H1 (cell line): ENCODE data around the gene USB1. TPM values are rescaled to one million over a fixed set of nuclear protein-coding genes. Genes with fewer than 3 reads are reported as not detected.

ENCODE experiments used
- CTCF ChIA-PET: fragments of 300-600 bp; sonication (Branson Sonifier 250); formaldehyde crosslinking; loops from one replicate; lab custom pipeline; 2021; ENCODE audit not compliant: partially characterized antibody; lab: Charles Lee
- POLR2A ChIA-PET: fragments of 300-600 bp; sonication (Branson Sonifier 250); formaldehyde crosslinking; loops from one replicate; lab custom pipeline; 2021; ENCODE audit warnings: inconsistent platforms; ENCODE audit not compliant: partially characterized antibody; lab: Charles Lee
- DNase-seq, 2 experiments: peaks; one replicate each; pipeline versions ENCODE4 v3.0.0 to v3.0.0-alpha.2; 2010 to 2022; ENCODE audit warnings: low spot score in 2 of 2, low read depth in 1 of 2, mixed read lengths in 1 of 2
- FAIRE-seq: peaks from 2 replicates; lab custom pipeline; 2011; peaks lifted over from hg19 to GRCh38; lab: Jason Lieb, UNC
- H2AFZ ChIP-seq: 2 replicates; pipeline ENCODE4 v1.8.1; 2012; ENCODE audit warnings: low read length, inconsistent platforms
- H2AK5ac ChIP-seq: 2 replicates; pipeline ENCODE4 v1.6.1; 2013; ENCODE audit warnings: low read depth, low read length
- H2BK120ac ChIP-seq: replicated peaks from 2 replicates; pipeline ENCODE3; 2013; ENCODE audit warnings: low read depth, low read length, inconsistent platforms
- H2BK12ac ChIP-seq: 2 replicates; pipeline ENCODE4 v1.6.1; 2013; ENCODE audit warnings: low read depth, low read length
- H2BK15ac ChIP-seq: 2 replicates; pipeline ENCODE4 v1.6.1; 2013; ENCODE audit warnings: low read length
- H2BK20ac ChIP-seq: 2 replicates; pipeline ENCODE4 v1.6.1; 2013; ENCODE audit warnings: low read length
- H2BK5ac ChIP-seq: 2 replicates; pipeline ENCODE4 v1.6.1; 2013; ENCODE audit warnings: low read depth, low read length
- H3K14ac ChIP-seq: 2 replicates; pipeline ENCODE4 v1.6.1; 2013; ENCODE audit warnings: inconsistent platforms; ENCODE audit not compliant: insufficient read length
- H3K18ac ChIP-seq: 2 replicates; pipeline ENCODE4 v1.6.1; 2013; ENCODE audit warnings: low read length; ENCODE audit errors: extremely low read depth
- H3K23ac ChIP-seq: 2 replicates; pipeline ENCODE4 v1.6.1; 2013; ENCODE audit warnings: inconsistent platforms; ENCODE audit not compliant: insufficient read length
- H3K23me2 ChIP-seq: 2 replicates; pipeline ENCODE4 v1.6.1; 2013; ENCODE audit warnings: low read depth, low read length
- H3K27ac ChIP-seq: 2 replicates; pipeline ENCODE4 v1.6.1; 2011; ENCODE audit warnings: low read depth, low read length, inconsistent platforms
- H3K27me3 ChIP-seq, 4 experiments: replicated peaks in 1 of 4; 1 replicate in 1 of 4; 2 replicates in 3 of 4; pipeline versions ENCODE4 v1.6.1 to v1.8.1; 2011 to 2013; ENCODE audit warnings: low read length in 3 of 4, mild to moderate bottlenecking in 3 of 4, inconsistent platforms in 2 of 4, mixed read lengths in 2 of 4, moderate library complexity in 1 of 4; ENCODE audit not compliant: control insufficient read depth in 3 of 4, insufficient read depth in 3 of 4; ENCODE audit errors: extremely low read depth in 1 of 4
- H3K36me3 ChIP-seq, 4 experiments: 2 replicates each; pipeline versions ENCODE4 v1.6.1 to v1.8.1; 2011 to 2013; ENCODE audit warnings: mild to moderate bottlenecking in 4 of 4, low read length in 3 of 4, moderate library complexity in 2 of 4, control low read depth in 1 of 4, inconsistent platforms in 1 of 4; ENCODE audit not compliant: insufficient read depth in 4 of 4, control insufficient read depth in 2 of 4
- H3K4ac ChIP-seq: replicated peaks from 2 replicates; pipeline ENCODE3; 2013; ENCODE audit warnings: low read length, low read depth, mixed read lengths, inconsistent platforms; ENCODE audit not compliant: insufficient read length
- H3K4me1 ChIP-seq, 4 experiments: replicated peaks in 1 of 4; 1 replicate in 1 of 4; 2 replicates in 3 of 4; pipeline versions ENCODE4 v1.6.1 to v1.8.1; 2011 to 2013; ENCODE audit warnings: low read length in 3 of 4, inconsistent platforms in 2 of 4, mixed read lengths in 1 of 4; ENCODE audit not compliant: insufficient read depth in 4 of 4, control insufficient read depth in 3 of 4
- H3K4me2 ChIP-seq, 2 experiments: 2 replicates each; pipeline versions ENCODE4 v1.6.1 to v1.8.1; 2011 to 2013; ENCODE audit warnings: low read depth in 2 of 2, low read length in 2 of 2, control low read depth in 1 of 2, inconsistent platforms in 1 of 2, mild to moderate bottlenecking in 1 of 2; ENCODE audit not compliant: insufficient read depth in 1 of 2
- H3K4me3 ChIP-seq, 4 experiments: fragments of 200-600, 300-600 bp in 1 of 4; sonication (generic), shearing (Covaris generic), sonication (Bioruptor Twin) in 1 of 4; 2 replicates each; pipeline versions ENCODE4 v1.5.1 to v1.8.1; 2011 to 2016; ENCODE audit warnings: low read length in 4 of 4, low read depth in 3 of 4, control low read depth in 2 of 4, inconsistent platforms in 2 of 4, mild to moderate bottlenecking in 2 of 4, mixed read lengths in 1 of 4, moderate library complexity in 1 of 4; ENCODE audit not compliant: insufficient read depth in 2 of 4; ENCODE audit errors: extremely low read depth in 1 of 4
- H3K56ac ChIP-seq: replicated peaks from 2 replicates; pipeline ENCODE3; 2013; ENCODE audit warnings: low read depth, mild to moderate bottlenecking, mixed read lengths, low read length, inconsistent platforms; ENCODE audit not compliant: insufficient read length
- H3K79me1 ChIP-seq: 2 replicates; pipeline ENCODE4 v1.6.1; 2013; ENCODE audit warnings: low read depth, low read length, control low read depth
- H3K79me2 ChIP-seq, 2 experiments: 2 replicates each; pipeline versions ENCODE4 v1.6.1 to v1.8.1; 2012 to 2013; ENCODE audit warnings: low read length in 2 of 2, mild to moderate bottlenecking in 2 of 2, inconsistent platforms in 1 of 2; ENCODE audit not compliant: insufficient read depth in 2 of 2, control insufficient read depth in 1 of 2
- H3K9ac ChIP-seq, 4 experiments: replicated peaks in 1 of 4; 1 replicate in 1 of 4; 2 replicates in 3 of 4; pipeline versions ENCODE4 v1.6.1 to v1.8.1; 2011 to 2013; ENCODE audit warnings: low read depth in 3 of 4, low read length in 3 of 4, control low read depth in 2 of 4, mild to moderate bottlenecking in 2 of 4, moderate library complexity in 2 of 4, inconsistent platforms in 1 of 4; ENCODE audit errors: extremely low read depth in 1 of 4
- H3K9me3 ChIP-seq, 2 experiments: 2 replicates each; pipeline versions ENCODE4 v1.6.1 to v1.8.1; 2012 to 2013; ENCODE audit warnings: mild to moderate bottlenecking in 2 of 2, moderate library complexity in 2 of 2, control low read depth in 1 of 2, inconsistent platforms in 1 of 2, low read depth in 1 of 2, low read length in 1 of 2, mixed read lengths in 1 of 2; ENCODE audit not compliant: insufficient read depth in 2 of 2
- H4K20me1 ChIP-seq, 2 experiments: replicated peaks in 1 of 2; 2 replicates each; pipeline versions ENCODE3 to v1.8.1; 2011 to 2013; ENCODE audit warnings: inconsistent platforms in 2 of 2, low read length in 2 of 2, mild to moderate bottlenecking in 1 of 2; ENCODE audit not compliant: insufficient read depth in 2 of 2, control insufficient read depth in 1 of 2
- H4K5ac ChIP-seq: 2 replicates; pipeline ENCODE4 v1.6.1; 2013; ENCODE audit warnings: low read length, low read depth, mixed read lengths, inconsistent platforms; ENCODE audit not compliant: insufficient read length
- H4K8ac ChIP-seq: 2 replicates; pipeline ENCODE4 v1.8.0; 2013; ENCODE audit warnings: mild to moderate bottlenecking, moderate library complexity, low read length, inconsistent platforms; ENCODE audit not compliant: insufficient read depth; ENCODE audit errors: extremely low read depth
- H4K91ac ChIP-seq: replicated peaks from 2 replicates; pipeline ENCODE3; 2013; ENCODE audit warnings: low read length, mixed read lengths, inconsistent platforms; ENCODE audit not compliant: insufficient read length
- BRCA1 ChIP-seq: IDR thresholded peaks from 2 replicates; pipeline ENCODE4 v1.6.1; 2012; ENCODE audit warnings: low read depth, low read length, improper control_type of control experiment
- JUN ChIP-seq: IDR thresholded peaks from 2 replicates; pipeline ENCODE4 v1.6.1; 2011; ENCODE audit warnings: low read depth, mild to moderate bottlenecking, improper control_type of control experiment, low read length
- KDM4A ChIP-seq: IDR thresholded peaks from one replicate; pipeline ENCODE4 v1.7.1; 2012; ENCODE audit warnings: low read depth, mild to moderate bottlenecking, moderate library complexity, low read length, inconsistent platforms; ENCODE audit not compliant: severe bottlenecking
- MAX ChIP-seq: IDR thresholded peaks from 2 replicates; pipeline ENCODE4 v1.6.1; 2012; ENCODE audit warnings: inconsistent platforms
- NRF1 ChIP-seq: IDR thresholded peaks from 2 replicates; pipeline ENCODE4 v1.6.1; 2011; ENCODE audit warnings: mild to moderate bottlenecking, low read depth, low read length, improper control_type of control experiment
- POU5F1 ChIP-seq: IDR thresholded peaks from 2 replicates; pipeline ENCODE4 v1.6.1; 2011; ENCODE audit warnings: low read depth, mild to moderate bottlenecking, low read length, moderate library complexity
- RBBP5 ChIP-seq: IDR thresholded peaks from 2 replicates; pipeline ENCODE4 v1.7.1; 2012; ENCODE audit warnings: low read depth, mild to moderate bottlenecking, inconsistent platforms, low read length, moderate library complexity, borderline replicate concordance
- RXRA ChIP-seq: IDR thresholded peaks from 2 replicates; pipeline ENCODE4 v1.6.1; 2011; ENCODE audit warnings: low read depth, mild to moderate bottlenecking, low read length, moderate library complexity; ENCODE audit not compliant: insufficient read depth
- SUZ12 ChIP-seq: fragments of 200-600 bp; sonication (generic); IDR thresholded peaks from 2 replicates; pipeline ENCODE4 v1.6.1; 2012; ENCODE audit warnings: mild to moderate bottlenecking, inconsistent platforms, low read length, moderate library complexity, mixed read lengths
- TAF7 ChIP-seq: optimal IDR thresholded peaks from 2 replicates; pipeline ENCODE3; 2011; ENCODE audit warnings: low read depth, mild to moderate bottlenecking, inconsistent platforms, low read length, moderate library complexity, borderline replicate concordance
- WGBS, 2 experiments: shearing (Covaris generic) in 1 of 2; methylation state at CpG; one replicate each; pipeline versions ENCODE4 v1.1.6 to v1.1.7; 2013 to 2015; ENCODE audit warnings: low lambda C conversion rate in 2 of 2, mixed read lengths in 2 of 2, inconsistent platforms in 1 of 2, low coverage in 1 of 2, missing lambda C conversion rate in 1 of 2; ENCODE audit not compliant: insufficient replicate concordance in 2 of 2, insufficient coverage in 1 of 2, insufficient read length in 1 of 2; ENCODE audit errors: extremely low coverage in 1 of 2, missing lambda C conversion rate in 1 of 2; 5-methylcytosine and 5-hydroxymethylcytosine counted together
- polyA plus RNA-seq, 7 experiments: library from polyadenylated mRNA; depleted of rRNA in 3 of 7; stranded (reverse) in 5 of 7; unstranded in 2 of 7; fragments of >200 nt in 5 of 7; fragments of 200-250 nt in 2 of 7; gene quantifications; 1 replicate in 5 of 7; 2 replicates in 1 of 7; 4 replicates in 1 of 7; pipeline versions ENCODE4 v1.2.1 to v1.2.3, GENCODE V29; 2011 to 2013; ENCODE audit warnings: missing spikeins in 2 of 7, mixed read lengths in 2 of 7
- total RNA-seq: library from RNA; stranded (reverse); fragmentation: NEBNext Ultra II Directional; extraction: Animal tissue kit (Norgen Biotek cat#: 25700); gene quantifications from 2 replicates; pipeline ENCODE4 v1.2.1, GENCODE V29; 2021
- TF ChIP-seq, protein P1 (sequence below): IDR thresholded peaks from 2 replicates; pipeline ENCODE4 v1.6.1; 2011; ENCODE audit warnings: low read length, improper control_type of control experiment

The USB1 gene
- total and polyA plus RNA-seq, 2 of the 8 experiments (the other 6 are each of a cell fraction or from before 2014, with no cell fraction given): 65.4 to 75.9 TPM

DNA sequence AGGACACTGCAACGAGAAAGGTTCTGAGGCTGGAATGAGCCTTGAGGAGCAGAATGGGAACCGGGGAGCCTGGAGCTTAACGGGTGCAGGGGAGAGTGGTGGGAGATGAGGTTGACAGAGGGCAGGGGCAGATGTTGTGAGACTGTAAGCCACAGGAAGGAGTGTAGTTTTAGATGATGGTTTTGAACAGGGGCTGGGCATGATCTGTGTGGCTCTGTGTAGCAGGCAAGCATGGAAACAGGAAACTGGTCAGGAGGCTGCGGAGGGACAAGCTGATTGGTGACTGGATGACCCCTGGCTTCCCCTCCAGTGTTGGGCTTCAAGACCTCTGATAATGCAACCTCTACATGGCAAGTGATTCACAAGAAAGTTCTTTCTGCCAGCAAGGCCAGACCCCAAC lies 28.9 kb upstream of the USB1 start:
- H4K5ac ChIP-seq: no peak overlapping the region
- DNase-seq: no peak
- no peaks in the 10 kb centered on the region for H3K79me2 ChIP-seq
- no peak overlapping the region for H3K23ac ChIP-seq
- no peak overlapping the region for H4K91ac ChIP-seq
- H2BK20ac ChIP-seq: no peak overlapping the region
- H3K27ac ChIP-seq: no peak overlapping the region
- H3K14ac ChIP-seq: no peak overlapping the region
- no peak overlapping the region for H2BK12ac ChIP-seq
- no peak overlapping the region for H3K4me3 ChIP-seq
- no peaks in the 10 kb centered on the region for H3K23me2 ChIP-seq
- H2AK5ac ChIP-seq: no peak overlapping the region
- TF ChIP-seq BRCA1: no peak
- TF ChIP-seq POU5F1: no peak
- TF ChIP-seq TAF7: no peak
- no peak for TF ChIP-seq MAX
- no peak for TF ChIP-seq NRF1
- no peak for TF ChIP-seq RBBP5
- TF ChIP-seq KDM4A: no peak
- no peak for TF ChIP-seq SUZ12
- no peak for TF ChIP-seq JUN
- no peak for TF ChIP-seq RXRA
- TF ChIP-seq, protein P1, sequence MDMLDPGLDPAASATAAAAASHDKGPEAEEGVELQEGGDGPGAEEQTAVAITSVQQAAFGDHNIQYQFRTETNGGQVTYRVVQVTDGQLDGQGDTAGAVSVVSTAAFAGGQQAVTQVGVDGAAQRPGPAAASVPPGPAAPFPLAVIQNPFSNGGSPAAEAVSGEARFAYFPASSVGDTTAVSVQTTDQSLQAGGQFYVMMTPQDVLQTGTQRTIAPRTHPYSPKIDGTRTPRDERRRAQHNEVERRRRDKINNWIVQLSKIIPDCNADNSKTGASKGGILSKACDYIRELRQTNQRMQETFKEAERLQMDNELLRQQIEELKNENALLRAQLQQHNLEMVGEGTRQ: no peak
- no peak overlapping the region for H2BK120ac ChIP-seq
- ChIA-PET CTCF (interaction anchor here (0.6 to 5.8 kb wide), 14 partner anchors 8 to 178 kb away, joined by 3 to 40 read pairs (median 4); no protein-coding TSS in a partner anchor), POLR2A (interaction anchor here (0.6 to 3.2 kb wide), 2 partner anchors 10 to 559 kb away, joined by 3 to 10 read pairs; no protein-coding TSS in a partner anchor)
- no peak overlapping the region for H3K9ac ChIP-seq
- no peak overlapping the region for H3K4me2 ChIP-seq
- FAIRE-seq: no peak
- no peaks in the 10 kb centered on the region; a peak in 1 of 7 replicates for H3K4me1 ChIP-seq
- no peak overlapping the region for H2BK5ac ChIP-seq
- no peak overlapping the region for H3K56ac ChIP-seq
- H4K20me1 ChIP-seq: no peaks in the 10 kb centered on the region
- H3K36me3 ChIP-seq: no peaks in the 10 kb centered on the region
- 76% methylated on average over 4 of the region's 4 CpGs; no CpG with 5 or more reads in 1 of the 2 experiments for WGBS, 2 experiments
- no peaks in the 10 kb centered on the region for H3K79me1 ChIP-seq
- H4K8ac ChIP-seq: peak overlapping the region; percentile 81; the same call in 1 of the 2 replicates
- no peak overlapping the region for H2AFZ ChIP-seq
- H3K18ac ChIP-seq: no peak overlapping the region
- no peak overlapping the region for H2BK15ac ChIP-seq
- no peak overlapping the region for H3K4ac ChIP-seq
- H3K9me3 ChIP-seq: no peaks in the 10 kb centered on the region
- no peaks in the 10 kb centered on the region for H3K27me3 ChIP-seq
